NCI-H446 treated with DMSO at 0.1 percent for 48 hours (cell line): ENCODE data around the gene MALAT1.
"Not testable (repeated sequence)": the region's sequence is repeated elsewhere in the genome, so short reads cannot be mapped to it uniquely, and the experiment has no call there.

Source experiments
- DNase-seq: peaks from one replicate; lab custom pipeline; 2025; lab: John Stamatoyannopoulos, UW

MALAT1 gene

GRCh38 chr11:65498977-65499712 lies at the start of gene MALAT1:
TSS of gene MALAT1 (plus strand) at chr11:65499045.
- DNase-seq = peak; percentile 94

DNA sequence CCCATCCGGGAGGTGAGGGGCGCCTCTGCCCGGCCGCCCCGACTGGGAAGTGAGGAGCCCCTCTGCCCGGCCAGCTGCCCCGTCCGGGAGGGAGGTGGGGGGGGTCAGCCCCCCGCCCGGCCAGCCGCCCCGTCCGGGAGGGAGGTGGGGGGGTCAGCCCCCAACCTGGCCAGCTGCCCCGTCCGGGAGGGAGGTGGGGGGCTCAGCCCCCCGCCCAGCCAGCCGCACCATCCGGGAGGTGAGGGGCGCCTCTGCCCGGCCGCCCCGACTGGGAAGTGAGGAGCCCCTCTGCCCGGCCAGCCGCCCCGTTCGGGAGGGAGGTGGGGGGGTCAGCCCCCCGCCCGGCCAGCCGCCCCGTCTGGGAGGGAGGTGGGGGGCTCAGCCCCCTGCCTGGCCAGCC lies 47.5 kb upstream of the MALAT1 start:
- not testable (repeated sequence) for DNase-seq

GRCh38 chr11:65452259-65452658 lies 46.6 kb upstream of the MALAT1 start:
- DNase-seq = not testable (repeated sequence)

DNA sequence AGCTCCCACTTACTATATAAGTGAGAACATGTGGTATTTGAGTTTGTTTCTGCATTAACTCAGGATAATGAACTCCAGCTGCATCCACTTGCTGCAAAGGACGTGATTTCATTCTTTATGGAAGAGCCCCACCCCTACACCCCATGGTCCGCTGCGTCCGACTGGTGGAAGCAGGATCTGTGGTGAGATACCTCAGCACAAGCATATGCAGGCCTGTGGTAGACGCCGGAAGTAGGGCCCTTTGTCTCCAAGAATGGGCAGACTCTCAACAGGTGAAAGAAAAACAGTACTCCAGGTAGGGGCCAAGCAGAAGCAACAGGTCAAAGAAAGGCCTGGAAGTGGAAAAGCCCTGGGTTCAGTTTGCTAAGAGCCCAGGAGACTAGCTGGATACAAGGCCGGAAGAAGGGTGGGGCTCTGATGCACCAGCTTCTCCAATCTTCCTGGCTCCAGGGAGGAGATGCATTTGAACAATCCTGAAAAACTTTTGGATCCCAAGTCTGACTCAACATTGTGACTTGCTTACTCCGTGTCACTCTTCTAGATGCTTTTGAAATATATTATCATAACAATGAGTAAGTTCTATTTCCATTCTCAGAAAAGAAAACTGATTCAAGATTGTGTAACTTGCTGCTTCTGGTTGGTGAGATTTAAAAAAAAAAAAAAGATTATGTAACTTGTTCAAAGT lies 45.9 kb upstream of the MALAT1 start:
- no peak for DNase-seq

- DNase-seq = no peak
Observed at GRCh38 chr11:65454311-65454695, 44.5 kb upstream of the MALAT1 start.

GRCh38 chr11:65454696-65455456 lies 44.0 kb upstream of the MALAT1 start:
- peak; percentile 85 for DNase-seq

DNA sequence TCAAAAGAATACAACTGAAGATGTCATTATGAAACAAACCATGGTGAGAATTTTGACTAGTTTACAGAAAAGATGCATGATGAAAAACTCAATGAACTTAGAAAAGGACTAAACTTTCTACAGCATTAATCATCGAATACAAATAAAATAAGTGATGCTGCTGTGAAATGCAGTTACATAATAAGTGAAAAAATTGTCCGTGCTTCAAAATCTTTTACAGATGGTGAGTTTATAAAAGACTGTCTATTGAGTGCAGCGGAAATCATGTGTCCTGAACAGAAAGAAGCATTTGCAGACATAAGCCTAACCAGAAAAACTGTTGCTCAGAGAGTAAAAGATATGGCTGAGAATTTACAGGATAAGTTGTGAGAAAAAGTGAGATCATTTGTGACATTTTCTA lies 42.4 kb upstream of the MALAT1 start:
- DNase-seq = no peak

- DNase-seq = no peak
Observed at GRCh38 chr11:65459552-65459951, 39.3 kb upstream of the MALAT1 start.

DNA sequence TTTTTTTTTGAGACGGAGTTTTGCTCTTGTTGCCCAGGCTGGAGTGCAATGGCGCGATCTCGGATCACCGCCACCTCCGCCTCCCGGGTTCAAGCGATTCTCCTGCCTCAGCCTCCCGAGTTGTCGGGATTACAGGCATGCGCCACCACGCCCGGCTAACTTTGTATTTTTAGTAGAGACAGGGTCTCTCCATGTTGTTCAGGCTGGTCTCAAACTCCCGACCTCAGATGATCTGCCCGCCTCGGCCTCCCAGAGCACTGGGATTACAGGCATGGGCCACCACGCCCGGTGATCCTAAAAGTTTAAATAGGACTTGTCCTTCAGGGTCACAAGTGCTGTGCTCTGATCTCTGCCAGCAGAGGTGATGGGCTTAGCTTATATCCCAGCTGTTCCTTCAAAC lies 33.4 kb upstream of the MALAT1 start:
- DNase-seq = not testable (repeated sequence)

GRCh38 chr11:65467306-65467705 lies 31.5 kb upstream of the MALAT1 start:
- DNase-seq = not testable (repeated sequence)

GRCh38 chr11:65468874-65469333 lies 29.9 kb upstream of the MALAT1 start:
- DNase-seq = no peak

- no peak for DNase-seq
Observed at GRCh38 chr11:65470433-65471049, 28.3 kb upstream of the MALAT1 start.

- DNase-seq = peak; percentile 60
Observed at GRCh38 chr11:65471447-65471891, 27.4 kb upstream of the MALAT1 start.

DNA sequence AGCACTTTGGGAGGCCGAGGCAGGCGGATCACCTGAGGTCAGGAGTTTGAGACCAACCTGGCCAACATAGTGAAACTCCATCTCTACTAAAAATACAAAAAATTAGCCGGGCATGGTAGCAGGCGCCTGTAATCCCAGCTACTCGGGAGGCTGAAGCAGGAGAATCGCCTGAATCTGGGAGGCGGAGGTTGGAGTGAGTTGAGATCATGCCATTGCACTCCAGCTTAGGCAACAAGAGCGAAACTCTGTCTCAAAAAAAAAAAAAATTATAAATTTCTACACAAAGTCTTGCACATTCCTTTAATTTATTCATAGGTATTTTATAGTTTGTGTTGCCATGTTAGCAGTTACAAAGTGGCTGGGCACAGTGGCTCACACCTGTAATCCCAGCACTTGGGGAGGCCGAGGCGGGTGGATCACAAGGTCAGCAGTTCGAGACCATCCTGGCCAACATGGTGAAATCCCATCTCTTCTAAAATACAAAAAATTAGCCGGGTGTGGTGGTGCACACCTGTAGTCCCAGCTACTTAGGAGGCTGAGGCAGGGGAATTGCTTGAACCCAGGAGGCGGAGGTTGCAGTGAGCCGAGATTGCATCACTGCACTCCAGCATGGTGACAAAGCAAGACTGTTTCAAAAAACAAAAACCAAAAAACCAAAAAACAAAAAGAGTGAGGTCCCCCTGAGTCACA lies 26.1 kb upstream of the MALAT1 start:
- not testable (repeated sequence) for DNase-seq

DNA sequence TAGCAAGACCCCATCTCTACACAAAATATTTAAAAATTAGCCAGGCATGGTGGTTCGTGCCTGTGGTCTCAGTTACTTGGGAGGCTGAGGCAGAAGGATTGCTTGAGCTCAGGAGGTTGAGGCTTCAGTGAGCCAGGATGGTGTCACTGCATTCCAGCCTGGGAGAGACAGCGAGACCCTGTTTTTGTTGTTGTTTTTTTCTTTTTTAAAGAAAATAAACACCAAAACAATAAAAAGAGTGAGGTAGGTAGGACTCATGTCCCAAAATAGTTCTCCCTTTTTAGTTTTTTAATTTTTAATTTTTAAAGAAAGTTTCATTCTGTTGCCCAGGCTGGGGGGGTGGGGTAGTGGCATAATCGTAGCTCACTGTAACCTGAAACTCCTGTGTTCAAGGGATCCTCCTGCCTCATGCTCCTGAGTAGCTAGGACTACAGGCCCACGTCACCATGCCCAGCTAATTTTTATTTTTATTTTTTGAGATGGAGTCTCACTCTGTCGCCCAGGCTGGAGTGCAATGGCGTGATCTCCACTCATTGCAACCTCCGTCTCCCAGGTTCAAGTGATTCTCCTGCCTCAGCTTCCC lies 25.5 kb upstream of the MALAT1 start:
- DNase-seq = no peak

GRCh38 chr11:65474864-65475263 lies 24.0 kb upstream of the MALAT1 start:
- DNase-seq = no peak

DNA sequence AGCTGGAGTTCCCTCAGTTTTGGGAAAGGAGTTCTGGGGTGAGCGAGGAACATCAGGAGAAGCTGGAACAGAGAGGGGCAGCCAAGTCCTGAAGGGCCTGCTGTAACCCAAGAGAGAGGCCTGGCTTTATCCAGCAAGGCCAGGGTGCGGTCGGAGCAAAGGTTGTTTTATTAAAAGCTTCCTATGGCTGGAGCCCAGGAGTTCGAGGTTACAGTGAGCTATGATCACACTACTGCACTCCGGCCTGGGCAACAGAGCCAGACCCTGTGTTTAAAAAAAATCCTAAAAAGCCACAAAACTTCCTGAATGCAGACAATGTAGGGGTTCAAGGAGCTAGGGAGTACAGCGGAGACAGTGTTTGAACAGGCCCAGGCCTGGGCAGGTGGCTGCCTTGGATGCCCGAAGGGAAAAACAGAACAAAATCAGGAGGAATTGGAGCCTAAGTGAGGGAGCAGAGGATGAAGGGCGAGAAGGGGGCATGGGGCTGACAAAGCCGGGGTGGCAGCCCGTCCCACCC lies 22.2 kb upstream of the MALAT1 start:
- DNase-seq = no peak

DNA sequence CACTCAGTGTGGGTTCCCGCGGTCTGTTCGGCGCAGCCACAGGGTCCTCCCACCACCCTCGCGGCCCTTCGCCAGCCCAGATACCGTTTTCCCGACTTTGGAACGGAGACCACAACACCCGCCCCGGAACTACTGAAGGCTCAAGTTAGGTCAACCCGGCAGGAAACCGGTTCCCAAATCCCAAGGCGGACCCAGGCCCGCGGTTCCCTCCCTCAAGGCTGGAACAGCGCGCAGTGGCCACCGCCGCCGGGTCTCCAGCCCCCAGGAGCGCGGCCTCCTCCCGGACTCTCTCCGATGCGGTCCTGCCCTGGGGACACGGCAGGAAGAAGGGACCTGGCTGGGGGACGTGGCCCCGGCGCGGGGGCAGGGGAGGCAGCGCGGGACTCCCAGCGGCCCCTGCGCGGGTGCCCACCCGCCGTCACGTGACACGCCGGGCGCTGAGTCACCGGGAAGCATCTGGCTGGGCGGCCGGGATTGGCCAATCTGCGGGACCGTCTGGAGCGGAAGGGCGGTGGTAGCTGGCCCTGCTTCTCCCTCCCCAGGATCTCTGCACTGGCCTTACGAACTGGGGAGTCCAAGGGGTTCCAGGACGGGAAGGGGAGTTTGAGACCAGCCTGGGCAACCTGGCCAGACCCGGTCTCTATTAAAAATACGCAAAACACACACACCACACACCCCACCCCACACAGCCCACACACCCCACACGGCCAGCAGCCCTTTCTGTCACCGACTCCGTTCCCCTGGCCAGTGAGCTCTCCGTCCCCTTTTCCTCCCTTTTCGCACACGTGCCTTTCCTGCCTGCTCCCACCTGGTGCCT lies 21.5 kb upstream of the MALAT1 start:
- DNase-seq = peak; percentile 93

GRCh38 chr11:65478388-65479183 lies 20.3 kb upstream of the MALAT1 start:
- no peak for DNase-seq
